Nephron progenitor cell (in vitro differentiated cells): ENCODE data around the gene DUSP28.

Experiments
- DNase-seq: peaks from one replicate; pipeline ENCODE4 v3.0.0; 2021
- H3K27ac Mint-ChIP-seq: 2 replicates; pipeline ENCODE4 v1.8.0; 2021; ENCODE audit warnings: mild to moderate bottlenecking, moderate library complexity, mixed read lengths
- H3K27me3 Mint-ChIP-seq: 2 replicates; pipeline ENCODE4 v1.8.0; 2021; ENCODE audit warnings: mild to moderate bottlenecking, low read depth, mixed read lengths; ENCODE audit not compliant: poor library complexity
- H3K36me3 Mint-ChIP-seq: 2 replicates; pipeline ENCODE4 v1.8.0; 2021; ENCODE audit warnings: low read depth, mixed read lengths
- H3K4me1 Mint-ChIP-seq: 2 replicates; pipeline ENCODE4 v1.8.0; 2021; ENCODE audit warnings: mixed read lengths
- H3K4me3 Mint-ChIP-seq: 2 replicates; pipeline ENCODE4 v1.8.0; 2021; ENCODE audit warnings: mild to moderate bottlenecking, moderate library complexity, mixed read lengths
- H3K9me3 Mint-ChIP-seq: 2 replicates; pipeline ENCODE4 v1.8.0; 2021; ENCODE audit warnings: mild to moderate bottlenecking, moderate library complexity, mixed read lengths
- TF ChIP-seq, protein P1 (sequence below): fragments of 200-600 bp; sonication (generic); IDR thresholded peaks from 2 replicates; pipeline ENCODE4 v1.5.0; 2021; ENCODE audit warnings: antibody characterized with exemption

DUSP28 gene

GRCh38 chr2:240572141-240573031, 12.2 kb downstream of the DUSP28 start:
- no peaks in the 10 kb centered on the region for H3K9me3 Mint-ChIP-seq
- no peak overlapping the region for H3K27ac Mint-ChIP-seq
- no peaks in the 10 kb centered on the region for H3K36me3 Mint-ChIP-seq
- H3K4me1 Mint-ChIP-seq = peaks cover 11% of the 10 kb centered on the region
- DNase-seq = no peak
- TF ChIP-seq, protein P1, sequence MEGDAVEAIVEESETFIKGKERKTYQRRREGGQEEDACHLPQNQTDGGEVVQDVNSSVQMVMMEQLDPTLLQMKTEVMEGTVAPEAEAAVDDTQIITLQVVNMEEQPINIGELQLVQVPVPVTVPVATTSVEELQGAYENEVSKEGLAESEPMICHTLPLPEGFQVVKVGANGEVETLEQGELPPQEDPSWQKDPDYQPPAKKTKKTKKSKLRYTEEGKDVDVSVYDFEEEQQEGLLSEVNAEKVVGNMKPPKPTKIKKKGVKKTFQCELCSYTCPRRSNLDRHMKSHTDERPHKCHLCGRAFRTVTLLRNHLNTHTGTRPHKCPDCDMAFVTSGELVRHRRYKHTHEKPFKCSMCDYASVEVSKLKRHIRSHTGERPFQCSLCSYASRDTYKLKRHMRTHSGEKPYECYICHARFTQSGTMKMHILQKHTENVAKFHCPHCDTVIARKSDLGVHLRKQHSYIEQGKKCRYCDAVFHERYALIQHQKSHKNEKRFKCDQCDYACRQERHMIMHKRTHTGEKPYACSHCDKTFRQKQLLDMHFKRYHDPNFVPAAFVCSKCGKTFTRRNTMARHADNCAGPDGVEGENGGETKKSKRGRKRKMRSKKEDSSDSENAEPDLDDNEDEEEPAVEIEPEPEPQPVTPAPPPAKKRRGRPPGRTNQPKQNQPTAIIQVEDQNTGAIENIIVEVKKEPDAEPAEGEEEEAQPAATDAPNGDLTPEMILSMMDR = no peak
- peaks cover 16% of the 10 kb centered on the region for H3K27me3 Mint-ChIP-seq
- no peak overlapping the region for H3K4me3 Mint-ChIP-seq

DNA sequence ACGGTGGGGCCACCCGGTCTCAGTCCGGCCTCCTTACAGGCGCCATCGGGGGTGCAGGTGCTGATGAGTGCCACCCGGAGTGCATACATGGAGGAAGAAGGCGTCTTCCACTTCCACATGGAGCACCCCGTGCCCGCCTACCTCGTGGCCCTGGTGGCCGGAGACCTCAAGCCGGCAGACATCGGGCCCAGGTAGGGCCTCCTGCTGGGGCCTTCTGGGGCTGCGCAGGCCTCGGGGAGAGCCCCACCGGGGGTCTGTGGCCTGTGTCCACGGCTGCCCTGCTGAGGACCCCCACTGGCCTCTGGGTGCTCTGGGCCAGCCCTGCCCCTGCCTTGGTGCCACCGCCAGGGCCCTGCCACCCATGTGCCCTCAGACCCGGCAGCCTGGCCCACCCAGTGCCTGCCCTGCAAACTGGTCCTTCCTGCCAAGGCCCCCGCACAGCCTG, 12.9 kb downstream of the DUSP28 start:
- no peaks in the 10 kb centered on the region for H3K9me3 Mint-ChIP-seq
- no peaks in the 10 kb centered on the region for H3K36me3 Mint-ChIP-seq
- TF ChIP-seq, protein P1 = no peak
- peaks cover 9% of the 10 kb centered on the region for H3K27me3 Mint-ChIP-seq
- peaks cover 5% of the 10 kb centered on the region for H3K4me1 Mint-ChIP-seq
- no peak for DNase-seq
- H3K4me3 Mint-ChIP-seq = no peak overlapping the region
- no peak overlapping the region for H3K27ac Mint-ChIP-seq

DNA sequence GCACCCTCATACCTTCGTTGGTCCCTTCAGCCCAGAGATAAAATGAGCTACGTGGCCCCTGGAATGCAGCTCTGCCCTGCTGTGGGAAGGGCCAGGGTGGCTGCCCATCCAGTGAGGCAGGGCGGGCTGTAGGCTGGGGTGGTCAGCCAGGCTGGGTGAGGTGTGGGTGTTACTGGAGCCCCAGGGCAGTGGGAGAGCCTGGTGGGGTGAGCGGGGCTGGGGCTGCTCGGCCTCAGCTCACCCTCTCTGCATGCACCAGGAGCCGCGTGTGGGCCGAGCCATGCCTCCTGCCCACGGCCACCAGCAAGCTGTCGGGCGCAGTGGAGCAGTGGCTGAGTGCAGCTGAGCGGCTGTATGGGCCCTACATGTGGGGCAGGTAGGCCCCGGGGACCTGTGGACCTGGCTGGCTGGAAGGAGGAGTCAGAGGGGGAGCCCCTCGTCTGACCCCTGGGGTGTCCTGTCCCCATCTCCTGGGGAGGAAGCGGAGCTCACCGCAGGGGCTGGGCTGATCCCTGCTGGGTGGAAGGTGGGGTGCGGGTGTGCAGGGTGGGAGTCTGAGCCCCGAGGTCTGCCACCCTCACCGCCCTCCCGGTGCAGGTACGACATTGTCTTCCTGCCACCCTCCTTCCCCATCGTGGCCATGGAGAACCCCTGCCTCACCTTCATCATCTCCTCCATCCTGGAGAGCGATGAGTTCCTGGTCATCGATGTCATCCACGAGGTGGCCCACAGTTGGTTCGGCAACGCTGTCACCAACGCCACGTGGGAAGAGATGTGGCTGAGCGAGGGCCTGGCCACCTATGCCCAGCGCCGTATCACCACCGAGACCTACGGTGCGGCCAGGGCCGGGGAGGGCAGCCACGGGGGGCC, 13.6 kb downstream of the DUSP28 start:
- peaks cover 8% of the 10 kb centered on the region for H3K27me3 Mint-ChIP-seq
- TF ChIP-seq, protein P1 = no peak
- H3K4me1 Mint-ChIP-seq = peaks cover 5% of the 10 kb centered on the region
- DNase-seq = no peak
- no peaks in the 10 kb centered on the region for H3K9me3 Mint-ChIP-seq
- H3K27ac Mint-ChIP-seq = no peak overlapping the region
- H3K36me3 Mint-ChIP-seq = no peaks in the 10 kb centered on the region
- no peak overlapping the region for H3K4me3 Mint-ChIP-seq

DNA sequence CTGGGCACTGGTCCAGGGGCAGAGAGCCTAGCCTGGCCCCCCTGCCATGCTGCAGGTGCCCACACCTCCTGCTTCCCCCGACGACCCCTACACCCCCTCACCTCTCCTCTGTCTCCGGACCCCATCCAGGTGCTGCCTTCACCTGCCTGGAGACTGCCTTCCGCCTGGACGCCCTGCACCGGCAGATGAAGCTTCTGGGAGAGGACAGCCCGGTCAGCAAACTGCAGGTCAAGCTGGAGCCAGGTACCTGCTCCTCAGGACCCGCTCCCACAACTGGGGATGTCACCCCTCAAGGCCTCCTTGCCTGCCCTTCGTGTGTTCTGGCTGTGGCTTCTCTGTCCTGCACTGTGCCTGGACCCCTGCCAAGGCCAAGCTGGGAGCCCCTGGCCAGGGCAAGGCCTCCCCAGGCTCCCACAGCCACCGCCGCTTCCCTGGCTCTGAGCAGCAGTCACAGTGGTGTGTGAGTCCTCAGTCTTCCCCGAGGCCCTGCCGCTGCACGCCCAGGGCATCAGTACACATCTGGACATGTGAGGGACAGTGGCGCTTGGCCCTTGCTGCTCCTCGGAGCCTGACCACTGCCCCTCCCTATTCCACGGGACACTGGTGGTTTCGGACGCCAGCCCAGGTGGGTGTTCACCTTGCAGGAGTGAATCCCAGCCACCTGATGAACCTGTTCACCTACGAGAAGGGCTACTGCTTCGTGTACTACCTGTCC, 14.4 kb downstream of the DUSP28 start:
- Mint-ChIP-seq H3K9me3 (no peaks in the 10 kb centered on the region), H3K4me1 (peaks cover under 1% of the 10 kb centered on the region), H3K4me3 (no peak overlapping the region), H3K27me3 (peaks cover 4% of the 10 kb centered on the region), H3K27ac (no peak overlapping the region), H3K36me3 (no peaks in the 10 kb centered on the region)
- no peak for DNase-seq
- TF ChIP-seq, protein P1 = no peak

DNA sequence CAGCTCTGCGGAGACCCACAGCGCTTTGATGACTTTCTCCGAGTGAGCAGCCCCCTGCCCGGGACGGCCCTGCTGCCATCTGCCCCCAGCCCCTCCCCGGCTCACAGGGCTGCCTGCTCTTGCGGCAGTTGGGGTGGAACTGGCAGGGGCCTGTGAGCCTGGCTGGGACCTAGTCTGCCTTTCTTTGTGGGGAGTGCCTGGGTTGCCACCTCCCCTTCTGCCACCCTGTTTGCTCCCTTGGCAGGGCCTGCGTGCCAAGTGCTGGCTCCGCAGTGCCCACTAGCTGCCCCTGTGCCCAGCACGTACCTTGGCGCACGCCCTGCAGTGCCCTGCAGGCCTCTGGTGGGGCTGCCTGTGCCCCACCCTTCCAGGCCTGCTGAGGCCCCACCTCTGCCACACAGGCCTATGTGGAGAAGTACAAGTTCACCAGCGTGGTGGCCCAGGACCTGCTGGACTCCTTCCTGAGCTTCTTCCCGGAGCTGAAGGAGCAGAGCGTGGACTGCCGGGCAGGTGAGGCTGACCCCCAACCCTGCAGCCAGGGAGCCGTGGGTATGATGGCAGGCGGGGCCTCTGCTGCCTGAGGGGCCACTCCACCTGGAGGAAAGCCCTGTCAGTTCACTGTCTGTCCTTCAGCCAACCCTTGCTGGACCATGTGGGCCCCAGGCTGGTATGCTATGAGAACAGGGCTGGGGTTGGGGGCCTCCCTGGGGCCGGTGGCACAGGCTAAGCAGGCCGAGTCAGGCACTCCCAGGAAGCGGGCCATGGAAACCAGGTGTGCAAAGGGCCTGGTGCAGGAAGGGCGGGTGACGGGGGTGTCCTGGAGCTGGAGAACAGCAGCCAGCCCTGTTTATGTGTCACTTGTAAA, 15.2 kb downstream of the DUSP28 start:
- H3K4me1 Mint-ChIP-seq = peaks cover 7% of the 10 kb centered on the region
- H3K4me3 Mint-ChIP-seq = no peak overlapping the region
- H3K9me3 Mint-ChIP-seq = no peaks in the 10 kb centered on the region
- TF ChIP-seq, protein P1 = no peak
- no peak for DNase-seq
- peaks cover 5% of the 10 kb centered on the region for H3K36me3 Mint-ChIP-seq
- peak overlapping the region; percentile 32 for H3K27ac Mint-ChIP-seq
- H3K27me3 Mint-ChIP-seq = no peaks in the 10 kb centered on the region
